A204.1 (cell line): ENCODE measurements around the gene IL1RAPL2.
"Not testable (repeated sequence)": the region's sequence is repeated elsewhere in the genome, so short reads cannot be mapped to it uniquely, and the experiment has no call there.

Experiments used
- FAIRE-seq: peaks from 2 replicates; lab custom pipeline; 2012; peaks lifted over from hg19 to GRCh38; lab: Jason Lieb, UNC

IL1RAPL2 gene

GRCh38 chrX:104565791-104566680 lies at the start of gene IL1RAPL2:
IL1RAPL2 (plus strand) TSS chrX:104566199.
- FAIRE-seq = no peak

- no peak for FAIRE-seq
These were observed 43.6 kb upstream of the IL1RAPL2 start for GRCh38 chrX:104522386-104522785.

- FAIRE-seq = no peak
These were observed 42.1 kb upstream of the IL1RAPL2 start for GRCh38 chrX:104523858-104524257.

GRCh38 chrX:104539081-104539480 lies 26.9 kb upstream of the IL1RAPL2 start:
- no peak for FAIRE-seq

GRCh38 chrX:104542447-104542846 lies 23.6 kb upstream of the IL1RAPL2 start:
- FAIRE-seq = not testable (repeated sequence)

GRCh38 chrX:104564335-104564734 lies 1.7 kb upstream of the IL1RAPL2 start:
- FAIRE-seq = no peak

- no peak for FAIRE-seq
These were observed 887 bp upstream of the IL1RAPL2 start for GRCh38 chrX:104564921-104565703.

- no peak for FAIRE-seq
These were observed 892 bp downstream of the IL1RAPL2 start for GRCh38 chrX:104566681-104567501.

GRCh38 chrX:104567506-104567905 lies 1.5 kb downstream of the IL1RAPL2 start:
- no peak for FAIRE-seq

GRCh38 chrX:104568304-104568915 lies 2.4 kb downstream of the IL1RAPL2 start:
- FAIRE-seq = no peak

GRCh38 chrX:104618106-104618895 lies 52.3 kb downstream of the IL1RAPL2 start:
- FAIRE-seq = no peak

GRCh38 chrX:104621781-104622180 lies 55.8 kb downstream of the IL1RAPL2 start:
- no peak for FAIRE-seq

- FAIRE-seq = no peak
These were observed 75.2 kb downstream of the IL1RAPL2 start for GRCh38 chrX:104641176-104641575.

GRCh38 chrX:104647084-104647483 lies 81.1 kb downstream of the IL1RAPL2 start:
- no peak for FAIRE-seq

GRCh38 chrX:104659005-104659744 lies 93.2 kb downstream of the IL1RAPL2 start:
- FAIRE-seq = no peak

GRCh38 chrX:104660092-104660491 lies 94.1 kb downstream of the IL1RAPL2 start:
- FAIRE-seq = no peak

- FAIRE-seq = no peak
These were observed 96.7 kb downstream of the IL1RAPL2 start for GRCh38 chrX:104662694-104663093.

GRCh38 chrX:104665691-104666090 lies 99.7 kb downstream of the IL1RAPL2 start:
- no peak for FAIRE-seq

GRCh38 chrX:104668550-104668949 lies 102.6 kb downstream of the IL1RAPL2 start:
- FAIRE-seq = no peak

GRCh38 chrX:104669063-104669462 lies 103.1 kb downstream of the IL1RAPL2 start:
- no peak for FAIRE-seq
